Measurements from ENCODE around the gene FILIP1L. TPM values are rescaled to one million over a fixed set of nuclear protein-coding genes. Genes with fewer than 3 reads are reported as not detected.

FILIP1L gene
- total RNA-seq, 2 experiments from 2014 or later: not detected

- H3K4me2 ChIP-seq (ENCODE audit: low read length): no peak overlapping the region
- H3K4me1 ChIP-seq (ENCODE audit: insufficient read depth, low read length, poor library complexity, severe bottlenecking): no peaks in the 10 kb centered on the region
- DNase-seq (ENCODE audit: low spot score): no peak
- H2AFZ ChIP-seq (ENCODE audit: low read length): no peak overlapping the region
- H3K79me2 ChIP-seq (ENCODE audit: insufficient read depth, low read depth, low read length): no peaks in the 10 kb centered on the region
- H3K36me3 ChIP-seq (ENCODE audit: insufficient read depth, low read length): no peaks in the 10 kb centered on the region
- POLR2A ChIA-PET: interaction anchor here (0.5 to 1.1 kb wide), 4 partner anchors 12 to 194 kb away, joined by 3 read pairs; no protein-coding TSS in a partner anchor
- no peak overlapping the region for H3K4me3 ChIP-seq (ENCODE audit: low read depth, low read length, poor library complexity, severe bottlenecking)
- no peak overlapping the region for H3K27ac ChIP-seq (ENCODE audit: low read depth, low read length, poor library complexity, severe bottlenecking)
- no peaks in the 10 kb centered on the region for H3K9me3 ChIP-seq (ENCODE audit: low read length)
- no TSS peak for BruUV-seq (replicated peaks)
- peaks cover 3% of the 10 kb centered on the region; the same call in 1 of the 2 replicates for H4K20me1 ChIP-seq (ENCODE audit: insufficient read depth, low read length)
- intact Hi-C loops (cut with micrococcal nuclease; ENCODE audit: unreplicated experiment): no loop called here
- CTCF ChIA-PET (ENCODE audit: unreplicated experiment): no interaction called here
- H3K9me2 ChIP-seq (ENCODE audit: insufficient read depth, low read length): no peaks in the 10 kb centered on the region
- TF ChIP-seq, protein P1, sequence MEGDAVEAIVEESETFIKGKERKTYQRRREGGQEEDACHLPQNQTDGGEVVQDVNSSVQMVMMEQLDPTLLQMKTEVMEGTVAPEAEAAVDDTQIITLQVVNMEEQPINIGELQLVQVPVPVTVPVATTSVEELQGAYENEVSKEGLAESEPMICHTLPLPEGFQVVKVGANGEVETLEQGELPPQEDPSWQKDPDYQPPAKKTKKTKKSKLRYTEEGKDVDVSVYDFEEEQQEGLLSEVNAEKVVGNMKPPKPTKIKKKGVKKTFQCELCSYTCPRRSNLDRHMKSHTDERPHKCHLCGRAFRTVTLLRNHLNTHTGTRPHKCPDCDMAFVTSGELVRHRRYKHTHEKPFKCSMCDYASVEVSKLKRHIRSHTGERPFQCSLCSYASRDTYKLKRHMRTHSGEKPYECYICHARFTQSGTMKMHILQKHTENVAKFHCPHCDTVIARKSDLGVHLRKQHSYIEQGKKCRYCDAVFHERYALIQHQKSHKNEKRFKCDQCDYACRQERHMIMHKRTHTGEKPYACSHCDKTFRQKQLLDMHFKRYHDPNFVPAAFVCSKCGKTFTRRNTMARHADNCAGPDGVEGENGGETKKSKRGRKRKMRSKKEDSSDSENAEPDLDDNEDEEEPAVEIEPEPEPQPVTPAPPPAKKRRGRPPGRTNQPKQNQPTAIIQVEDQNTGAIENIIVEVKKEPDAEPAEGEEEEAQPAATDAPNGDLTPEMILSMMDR (conservative IDR thresholded peaks at IDR 0.05; ENCODE audit: low read length): no peak
- no peak for TF ChIP-seq EZH2phosphoT487 (IDR thresholded peaks at IDR 0.05; ENCODE audit: borderline replicate concordance, low read depth, low read length)
These were observed 173.1 kb downstream of the FILIP1L start for GRCh38 chr3:99941211-99941610.

- H3K79me2 ChIP-seq (ENCODE audit: insufficient read depth, low read depth, low read length): no peaks in the 10 kb centered on the region
- H3K4me3 ChIP-seq (ENCODE audit: low read depth, low read length, poor library complexity, severe bottlenecking): no peak overlapping the region
- H3K27ac ChIP-seq (ENCODE audit: low read depth, low read length, poor library complexity, severe bottlenecking): no peak overlapping the region
- H3K9me3 ChIP-seq (ENCODE audit: low read length): no peaks in the 10 kb centered on the region
- no peak for TF ChIP-seq EZH2phosphoT487 (IDR thresholded peaks at IDR 0.05; ENCODE audit: borderline replicate concordance, low read depth, low read length)
- TF ChIP-seq, protein P1 (conservative IDR thresholded peaks at IDR 0.05; ENCODE audit: low read length): no peak
- H3K36me3 ChIP-seq (ENCODE audit: insufficient read depth, low read length): no peaks in the 10 kb centered on the region
- H2AFZ ChIP-seq (ENCODE audit: low read length): no peak overlapping the region
- H3K9me2 ChIP-seq (ENCODE audit: insufficient read depth, low read length): no peaks in the 10 kb centered on the region
- peaks cover 3% of the 10 kb centered on the region; the same call in 1 of the 2 replicates for H4K20me1 ChIP-seq (ENCODE audit: insufficient read depth, low read length)
- no peaks in the 10 kb centered on the region for H3K4me1 ChIP-seq (ENCODE audit: insufficient read depth, low read length, poor library complexity, severe bottlenecking)
- DNase-seq (ENCODE audit: low spot score): no peak
- no peak overlapping the region for H3K4me2 ChIP-seq (ENCODE audit: low read length)
- BruUV-seq (replicated peaks): no TSS peak
- POLR2A ChIA-PET: interaction anchor here (0.7 to 1.1 kb wide), 3 partner anchors 13 to 605 kb away, joined by 3 read pairs; no protein-coding TSS in a partner anchor
- CTCF ChIA-PET (ENCODE audit: unreplicated experiment): no interaction called here
- intact Hi-C loops (cut with micrococcal nuclease; ENCODE audit: unreplicated experiment): no loop called here
These were observed 174.0 kb downstream of the FILIP1L start for GRCh38 chr3:99940350-99940749.

DNA sequence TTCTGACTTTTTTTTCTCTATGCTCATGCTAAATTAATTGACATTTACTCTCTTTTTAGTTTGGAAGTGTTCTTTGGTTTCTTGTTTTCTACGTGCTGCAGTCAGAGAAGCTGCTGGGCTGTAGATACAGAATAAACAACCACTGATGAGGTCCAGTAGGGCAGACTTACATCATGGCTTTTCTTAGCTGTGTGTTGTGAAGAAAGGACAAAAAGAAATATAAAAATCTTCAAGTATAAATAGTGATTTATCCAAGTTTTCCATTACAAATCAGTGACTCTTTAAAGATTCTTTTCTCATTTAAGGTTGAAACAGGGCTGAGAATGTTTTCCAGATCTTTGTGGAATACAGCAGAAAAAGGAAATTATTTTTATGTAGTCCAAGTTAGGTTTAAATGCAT is 174.4 kb downstream of the FILIP1L start:
- Histone ChIP-seq H3K27ac (ENCODE audit: low read depth, low read length, poor library complexity, severe bottlenecking) (no peak overlapping the region), H3K9me3 (ENCODE audit: low read length) (no peaks in the 10 kb centered on the region), H4K20me1 (ENCODE audit: insufficient read depth, low read length) (peaks cover 3% of the 10 kb centered on the region; the same call in 1 of the 2 replicates), H2AFZ (ENCODE audit: low read length) (no peak overlapping the region), H3K9me2 (ENCODE audit: insufficient read depth, low read length) (no peaks in the 10 kb centered on the region), H3K4me1 (ENCODE audit: insufficient read depth, low read length, poor library complexity, severe bottlenecking) (no peaks in the 10 kb centered on the region), H3K4me3 (ENCODE audit: low read depth, low read length, poor library complexity, severe bottlenecking) (no peak overlapping the region), H3K36me3 (ENCODE audit: insufficient read depth, low read length) (no peaks in the 10 kb centered on the region), H3K4me2 (ENCODE audit: low read length) (no peak overlapping the region), H3K79me2 (ENCODE audit: insufficient read depth, low read depth, low read length) (no peaks in the 10 kb centered on the region)
- POLR2A ChIA-PET: interaction anchor here (0.7 to 1.0 kb wide), 2 partner anchors 13 to 606 kb away, joined by 3 read pairs; no protein-coding TSS in a partner anchor
- BruUV-seq (replicated peaks): no TSS peak
- DNase-seq (ENCODE audit: low spot score): no peak
- no peak for TF ChIP-seq EZH2phosphoT487 (IDR thresholded peaks at IDR 0.05; ENCODE audit: borderline replicate concordance, low read depth, low read length)
- TF ChIP-seq, protein P1 (conservative IDR thresholded peaks at IDR 0.05; ENCODE audit: low read length): no peak
- CTCF ChIA-PET (ENCODE audit: unreplicated experiment): no interaction called here
- intact Hi-C loops (cut with micrococcal nuclease; ENCODE audit: unreplicated experiment): no loop called here
